GM18951 (cell line): Measurements from ENCODE around the gene ADPRHL1.
A peak's percentile ranks its signal among the peaks of the same experiment; 100 is the strongest.
"Not testable (repeated sequence)": the region's sequence is repeated elsewhere in the genome, so short reads cannot be mapped to it uniquely, and the experiment has no call there.

Source experiments
- POLR2A ChIP-seq: IDR thresholded peaks from 4 replicates; pipeline ENCODE4 v1.6.1; 2011; ENCODE audit warnings: mild to moderate bottlenecking; ENCODE audit not compliant: insufficient read length, insufficient read depth; ENCODE audit errors: extremely low read depth
- in situ Hi-C: fragments of 300-500 bp; cut with MboI; formaldehyde crosslinking; loops from one replicate; pipeline ENCODE4 v1.12.0; 2022; ENCODE audit warnings: low sequenced_read_pairs, mixed read lengths, inconsistent platforms; ENCODE audit not compliant: unreplicated experiment

ADPRHL1 gene

GRCh38 chr13:113401452-113402415, 51.6 kb downstream of the ADPRHL1 start:
- no peak for TF ChIP-seq POLR2A
- in situ Hi-C loops: no loop called here

DNA sequence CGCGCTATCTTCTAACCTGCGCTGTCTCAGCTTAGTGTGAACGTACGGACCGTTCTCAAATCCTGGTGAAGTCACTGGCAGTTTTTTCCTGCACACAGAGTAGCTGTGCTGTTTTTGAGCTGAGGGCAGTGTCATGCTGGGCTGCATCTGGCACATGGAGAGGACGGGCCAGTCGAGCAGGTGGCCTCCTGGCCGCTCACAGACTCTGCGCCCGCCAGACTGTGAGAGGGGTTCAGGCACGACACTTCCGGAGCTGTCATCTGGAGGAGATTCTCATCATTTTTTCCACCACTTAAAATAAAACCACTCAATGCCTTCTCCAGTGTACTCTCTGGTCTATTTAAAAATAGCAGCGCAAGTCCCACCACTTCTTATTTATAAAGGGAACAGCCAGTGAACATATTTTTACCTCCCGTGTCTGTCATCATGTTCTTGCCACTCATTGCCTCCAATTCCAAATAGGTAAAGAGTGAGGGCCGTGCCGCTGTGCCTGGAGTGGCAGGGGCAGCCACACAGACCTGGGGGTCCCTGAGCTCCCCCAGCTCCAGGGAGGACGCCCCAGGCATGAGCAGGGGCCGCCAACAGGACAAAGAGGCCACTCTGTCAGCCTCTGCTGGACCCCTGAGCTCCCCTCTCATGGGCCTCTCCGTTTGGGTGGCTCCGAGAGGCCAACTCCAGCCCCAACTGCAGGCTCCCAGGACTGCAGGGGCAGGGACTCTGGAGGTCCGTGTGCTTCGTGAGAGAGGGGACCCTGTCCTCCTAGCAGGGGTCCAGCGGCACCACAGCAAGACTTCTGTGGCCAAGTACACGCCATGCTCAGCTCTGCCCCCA, 52.5 kb downstream of the ADPRHL1 start:
- no peak for TF ChIP-seq POLR2A
- in situ Hi-C loops: no loop called here

DNA sequence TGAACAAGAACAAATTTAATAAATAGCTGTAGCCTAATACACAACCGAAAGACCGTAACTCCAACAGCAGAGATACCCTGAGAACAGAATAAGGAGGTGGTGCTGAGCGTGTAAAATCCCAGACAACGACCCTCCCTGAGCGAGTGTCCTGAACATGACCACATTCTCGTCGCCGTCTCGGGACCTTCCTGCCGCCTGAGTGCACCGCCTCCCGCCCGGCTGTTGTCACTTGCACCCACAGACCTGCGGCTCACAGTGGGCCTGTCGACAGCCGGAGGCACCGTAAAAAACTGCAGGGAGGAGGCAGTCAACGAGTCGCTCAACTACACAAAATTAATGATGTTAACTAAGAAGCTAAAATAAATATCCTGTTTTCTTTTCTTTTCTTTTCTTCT, 53.5 kb downstream of the ADPRHL1 start:
- in situ Hi-C loops: no loop called here
- no peak for TF ChIP-seq POLR2A

GRCh38 chr13:113398963-113399754, 54.1 kb downstream of the ADPRHL1 start:
- in situ Hi-C loops: no loop called here
- no peak for TF ChIP-seq POLR2A

- in situ Hi-C loops: no loop called here
- TF ChIP-seq POLR2A: no peak
Measured at GRCh38 chr13:113397608-113398425, 55.5 kb downstream of the ADPRHL1 start.

DNA sequence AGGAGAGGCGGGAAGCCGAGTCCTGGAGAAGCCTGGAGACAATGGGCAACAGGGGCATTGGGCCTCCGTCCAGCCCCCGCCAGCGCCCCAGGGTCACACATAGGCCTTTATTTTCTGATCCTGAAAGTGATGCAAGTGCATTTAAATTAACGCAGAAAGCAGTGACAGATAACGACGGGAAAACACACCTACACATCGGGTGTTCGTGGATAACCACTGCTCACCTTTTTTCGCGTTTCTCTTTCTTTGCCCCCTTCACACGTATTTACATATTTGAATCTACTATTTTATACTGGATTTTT, 59.0 kb downstream of the ADPRHL1 start:
- no peak for TF ChIP-seq POLR2A
- in situ Hi-C loops: no loop called here

DNA sequence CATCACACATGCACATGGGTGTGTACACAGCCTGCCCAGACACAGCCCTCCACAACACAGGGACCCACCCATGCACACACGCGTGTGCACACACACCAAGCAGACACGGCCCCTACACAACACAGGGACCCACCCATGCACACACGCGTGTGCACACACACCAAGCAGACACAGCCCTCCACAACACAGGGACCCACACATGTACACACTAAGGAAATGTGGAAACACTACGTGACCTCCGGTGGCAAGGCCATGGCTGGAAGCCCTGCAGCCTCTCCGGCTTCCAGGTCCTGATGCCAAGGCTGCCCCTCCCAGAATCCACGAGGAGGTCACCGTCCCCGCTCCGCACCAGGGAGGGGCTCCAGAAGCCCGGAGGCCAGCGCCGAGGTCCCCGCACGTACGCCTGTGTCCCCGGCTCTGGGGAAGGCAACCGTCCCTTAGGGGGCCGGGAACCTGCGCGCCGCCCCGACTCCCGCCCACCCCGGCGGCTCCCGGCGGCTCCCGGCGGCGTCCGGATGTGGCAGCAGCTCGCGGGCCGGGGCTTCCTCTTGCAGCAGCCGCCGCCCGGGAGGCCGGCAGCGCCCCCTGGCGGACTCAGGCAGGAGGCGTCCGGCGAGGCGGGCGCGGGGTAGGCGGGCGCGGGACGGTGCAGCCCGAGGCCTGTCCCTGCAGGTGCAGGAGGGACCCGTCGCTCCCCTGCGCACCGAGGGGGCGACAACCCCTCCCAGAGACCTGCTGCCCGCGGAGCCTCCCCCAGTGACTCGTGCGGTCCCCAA, 59.5 kb downstream of the ADPRHL1 start:
- peak; percentile 43 for TF ChIP-seq POLR2A
- in situ Hi-C loops: no loop called here

GRCh38 chr13:113393226-113393562, 60.1 kb downstream of the ADPRHL1 start:
- in situ Hi-C loops: no loop called here
- no peak for TF ChIP-seq POLR2A

DNA sequence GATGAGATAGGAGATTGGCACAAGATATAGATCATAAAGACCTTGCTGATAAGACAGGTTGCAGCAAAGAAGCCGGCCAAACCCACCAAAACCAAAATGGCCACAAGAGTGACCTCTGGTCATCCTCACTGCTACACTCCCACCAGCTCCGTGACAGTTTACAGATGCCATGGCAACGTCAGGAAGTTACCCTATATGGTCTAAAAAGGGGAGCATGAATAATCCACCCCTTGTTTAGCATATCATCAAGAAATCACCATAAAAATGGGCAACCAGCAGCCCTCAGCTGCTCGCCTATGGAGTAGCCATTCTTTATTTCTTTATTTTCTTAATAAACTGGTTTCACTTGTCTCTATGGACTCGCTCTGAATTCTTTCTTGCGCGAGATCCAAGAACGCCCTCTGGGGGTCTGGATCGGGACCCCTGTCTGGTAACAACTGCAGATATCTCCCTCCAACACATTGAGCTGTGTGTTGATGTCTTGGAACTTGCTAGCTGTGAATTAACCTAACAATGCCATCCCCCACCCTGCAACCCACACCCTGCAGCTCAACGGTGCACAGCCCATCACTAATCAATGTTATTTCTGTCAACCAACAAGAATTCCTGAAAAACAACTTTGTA, 62.3 kb downstream of the ADPRHL1 start:
- TF ChIP-seq POLR2A: no peak
- in situ Hi-C loops: no loop called here

GRCh38 chr13:113389586-113389985, 63.7 kb downstream of the ADPRHL1 start:
- in situ Hi-C loops: not testable (repeated sequence)

DNA sequence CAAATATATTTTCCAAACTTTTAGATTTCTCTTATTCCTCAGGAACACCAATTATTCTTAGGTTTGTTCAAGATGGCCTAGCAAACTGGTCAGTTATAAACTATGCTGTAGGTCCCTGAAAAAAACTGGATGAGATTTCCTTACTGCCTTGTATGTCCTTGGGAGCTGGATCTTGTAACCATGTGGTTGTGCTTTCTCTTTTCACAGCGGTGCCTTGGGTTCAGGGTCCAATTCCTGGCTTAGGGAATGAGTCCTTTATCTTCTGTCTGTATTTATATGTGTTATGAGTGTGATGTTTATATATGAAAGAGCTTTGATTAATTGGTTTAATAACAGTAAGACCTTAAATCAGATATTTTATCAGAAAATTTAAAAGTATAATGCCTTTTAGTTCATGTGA, 65.9 kb downstream of the ADPRHL1 start:
- TF ChIP-seq POLR2A: no peak
- in situ Hi-C loops: no loop called here
